ENCODE results near the gene BRSK2.

BRSK2 gene

DNA sequence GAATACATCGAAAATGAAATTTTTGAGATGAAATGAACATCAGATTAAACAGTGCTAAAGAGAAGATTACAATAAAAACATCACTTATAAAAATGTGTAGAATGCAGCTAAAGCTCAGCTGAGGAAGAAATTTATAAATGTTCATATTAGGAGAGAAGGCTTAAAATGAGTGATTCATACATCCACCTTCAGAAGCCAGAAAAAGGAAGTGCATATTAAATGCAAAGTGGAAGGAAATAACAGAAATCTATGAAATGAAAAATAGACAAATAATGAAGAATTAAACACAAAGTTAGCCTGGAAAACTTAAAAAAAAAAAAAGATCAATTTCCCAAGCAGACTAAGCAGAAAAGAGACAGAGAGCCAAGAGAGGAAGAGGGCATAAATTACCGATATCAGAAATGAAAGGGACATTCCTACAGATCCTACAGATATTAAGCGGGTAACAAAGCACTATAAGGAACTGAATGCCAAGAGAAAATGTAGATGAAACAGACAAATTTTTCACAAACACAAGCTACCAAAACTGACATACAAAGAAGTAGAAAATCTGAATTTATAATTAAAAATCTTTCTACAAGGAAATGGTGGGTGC lies 104.0 kb downstream of the BRSK2 start:
- Histone ChIP-seq H3K4me3 (no peak overlapping the region), H3K27ac (no peak overlapping the region)
- DNase-seq (ENCODE audit: low spot score), result no peak
- TF ChIP-seq, protein P1, sequence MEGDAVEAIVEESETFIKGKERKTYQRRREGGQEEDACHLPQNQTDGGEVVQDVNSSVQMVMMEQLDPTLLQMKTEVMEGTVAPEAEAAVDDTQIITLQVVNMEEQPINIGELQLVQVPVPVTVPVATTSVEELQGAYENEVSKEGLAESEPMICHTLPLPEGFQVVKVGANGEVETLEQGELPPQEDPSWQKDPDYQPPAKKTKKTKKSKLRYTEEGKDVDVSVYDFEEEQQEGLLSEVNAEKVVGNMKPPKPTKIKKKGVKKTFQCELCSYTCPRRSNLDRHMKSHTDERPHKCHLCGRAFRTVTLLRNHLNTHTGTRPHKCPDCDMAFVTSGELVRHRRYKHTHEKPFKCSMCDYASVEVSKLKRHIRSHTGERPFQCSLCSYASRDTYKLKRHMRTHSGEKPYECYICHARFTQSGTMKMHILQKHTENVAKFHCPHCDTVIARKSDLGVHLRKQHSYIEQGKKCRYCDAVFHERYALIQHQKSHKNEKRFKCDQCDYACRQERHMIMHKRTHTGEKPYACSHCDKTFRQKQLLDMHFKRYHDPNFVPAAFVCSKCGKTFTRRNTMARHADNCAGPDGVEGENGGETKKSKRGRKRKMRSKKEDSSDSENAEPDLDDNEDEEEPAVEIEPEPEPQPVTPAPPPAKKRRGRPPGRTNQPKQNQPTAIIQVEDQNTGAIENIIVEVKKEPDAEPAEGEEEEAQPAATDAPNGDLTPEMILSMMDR (IDR thresholded peaks at IDR 0.05), result no peak

DNA sequence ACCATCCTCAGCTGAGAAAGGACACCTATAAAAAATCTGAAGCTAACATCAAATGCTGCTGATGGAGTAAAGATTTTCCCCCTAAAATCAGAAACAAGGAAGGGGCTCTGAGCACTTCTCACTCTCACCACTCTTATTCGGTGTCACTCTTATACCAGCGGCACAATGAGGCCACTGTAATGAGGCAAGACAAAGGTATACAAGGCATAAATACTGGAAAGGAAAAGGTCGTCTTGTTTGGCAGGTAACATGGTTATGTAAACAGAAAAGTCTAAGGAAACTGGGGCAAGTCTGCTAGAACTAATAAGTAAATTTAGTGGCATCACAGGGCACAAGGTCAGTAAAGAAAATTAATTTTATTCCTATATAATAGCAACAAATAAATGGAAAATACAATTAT lies 104.9 kb downstream of the BRSK2 start:
- TF ChIP-seq, protein P1 (IDR thresholded peaks at IDR 0.05), result no peak
- no peak overlapping the region for H3K4me3 ChIP-seq

DNA sequence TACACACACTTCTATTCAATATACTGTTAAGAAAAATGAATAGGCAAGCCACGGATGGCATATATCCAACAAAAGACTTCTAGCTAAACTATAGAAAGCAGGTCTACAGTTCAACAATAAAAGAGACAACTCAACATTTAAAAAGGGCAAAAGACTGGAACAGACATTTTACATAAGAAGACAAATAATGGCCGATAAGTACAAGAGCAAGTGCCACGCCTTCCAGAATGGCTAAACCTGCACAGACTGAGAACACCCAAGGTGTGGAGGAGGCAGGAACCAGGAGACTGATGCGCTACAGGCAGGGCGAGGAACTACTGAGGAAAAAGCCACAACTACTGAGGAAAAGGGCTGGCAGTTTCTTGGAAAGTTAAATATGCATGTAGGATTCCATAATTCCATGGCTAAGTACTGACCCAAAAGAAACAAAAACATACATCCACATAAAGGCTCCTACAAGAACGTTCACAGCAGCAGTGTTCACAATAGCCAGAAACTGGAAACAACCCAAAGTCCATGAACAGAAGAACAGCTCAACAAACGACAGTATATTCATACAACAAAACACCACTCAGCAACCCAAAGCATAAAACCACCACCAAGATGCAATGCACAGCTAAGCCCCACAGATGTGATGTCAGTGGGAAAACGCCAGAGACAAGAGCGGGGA lies 106.5 kb downstream of the BRSK2 start:
- H3K27ac ChIP-seq, result no peak overlapping the region
- no peak for DNase-seq (ENCODE audit: low spot score)
- H3K4me3 ChIP-seq, result no peak overlapping the region
- TF ChIP-seq, protein P1 (IDR thresholded peaks at IDR 0.05), result no peak

More for the DNA sequence above, 104.9 kb downstream of the BRSK2 start:
- no peak for DNase-seq (ENCODE audit: low spot score)
- H3K27ac ChIP-seq, result no peak overlapping the region

DNA sequence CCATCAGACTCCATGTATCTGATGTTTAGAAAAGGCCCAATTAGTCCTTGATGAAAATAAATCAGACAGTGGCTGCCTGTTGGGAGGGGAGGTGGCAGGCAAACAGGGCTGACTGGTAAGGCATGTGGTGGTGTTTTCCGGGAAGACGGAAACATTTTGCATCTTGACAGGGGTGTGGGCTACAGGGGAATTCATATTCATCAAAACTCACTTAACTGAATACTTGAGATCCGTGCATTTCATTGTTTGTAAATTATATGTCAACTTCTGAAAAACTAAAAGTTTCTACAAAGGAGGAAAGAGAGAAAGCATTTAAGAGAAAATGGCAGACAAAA lies 107.0 kb downstream of the BRSK2 start:
- no peak for DNase-seq (ENCODE audit: low spot score)
- Histone ChIP-seq H3K4me3 (no peak overlapping the region), H3K27ac (no peak overlapping the region)
- TF ChIP-seq, protein P1 (IDR thresholded peaks at IDR 0.05), result no peak

DNA sequence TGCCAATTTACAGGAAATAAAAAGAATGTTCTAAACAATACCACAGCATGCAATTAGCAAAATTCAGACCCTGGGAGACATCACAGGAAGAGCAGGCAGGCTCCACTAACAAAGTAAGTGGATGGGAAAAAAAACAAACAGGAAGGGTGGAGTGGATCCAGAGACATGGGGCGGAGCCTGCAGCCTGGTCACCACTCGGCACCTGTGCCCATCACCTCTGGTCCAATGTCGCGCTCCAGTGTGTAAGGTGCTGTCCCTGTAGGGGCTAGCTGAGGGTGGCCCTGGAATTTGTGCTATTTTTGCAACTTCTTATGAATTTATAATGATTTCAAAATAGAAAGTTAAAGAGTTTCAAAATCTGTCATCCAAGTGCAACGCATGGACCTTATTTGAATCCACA lies 107.9 kb downstream of the BRSK2 start:
- H3K27ac ChIP-seq, result no peak overlapping the region
- DNase-seq (ENCODE audit: low spot score), result no peak
- no peak overlapping the region for H3K4me3 ChIP-seq
- TF ChIP-seq, protein P1 (IDR thresholded peaks at IDR 0.05), result no peak

DNA sequence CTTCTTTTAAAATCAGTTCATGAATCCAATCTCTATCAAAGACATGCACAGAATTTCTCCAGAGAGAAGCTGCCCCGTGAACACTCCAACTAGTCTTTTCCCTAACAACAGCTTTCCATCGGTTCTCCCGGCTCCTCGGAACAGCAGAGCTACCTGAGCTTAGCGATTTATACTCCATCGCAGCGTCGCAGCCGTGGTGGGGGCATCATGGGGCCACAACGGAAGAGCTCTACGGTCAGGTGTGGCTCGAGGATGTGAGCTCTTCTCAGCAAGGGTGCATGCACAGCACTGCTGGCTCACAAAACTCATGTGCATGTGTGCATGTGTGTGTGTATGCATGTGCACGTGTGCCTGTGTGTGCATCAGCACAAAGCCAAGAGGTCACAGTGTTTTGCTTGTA lies 108.5 kb downstream of the BRSK2 start:
- no peak for DNase-seq (ENCODE audit: low spot score)
- Histone ChIP-seq H3K4me3 (no peak overlapping the region), H3K27ac (no peak overlapping the region)
- TF ChIP-seq, protein P1 (IDR thresholded peaks at IDR 0.05), result no peak

DNA sequence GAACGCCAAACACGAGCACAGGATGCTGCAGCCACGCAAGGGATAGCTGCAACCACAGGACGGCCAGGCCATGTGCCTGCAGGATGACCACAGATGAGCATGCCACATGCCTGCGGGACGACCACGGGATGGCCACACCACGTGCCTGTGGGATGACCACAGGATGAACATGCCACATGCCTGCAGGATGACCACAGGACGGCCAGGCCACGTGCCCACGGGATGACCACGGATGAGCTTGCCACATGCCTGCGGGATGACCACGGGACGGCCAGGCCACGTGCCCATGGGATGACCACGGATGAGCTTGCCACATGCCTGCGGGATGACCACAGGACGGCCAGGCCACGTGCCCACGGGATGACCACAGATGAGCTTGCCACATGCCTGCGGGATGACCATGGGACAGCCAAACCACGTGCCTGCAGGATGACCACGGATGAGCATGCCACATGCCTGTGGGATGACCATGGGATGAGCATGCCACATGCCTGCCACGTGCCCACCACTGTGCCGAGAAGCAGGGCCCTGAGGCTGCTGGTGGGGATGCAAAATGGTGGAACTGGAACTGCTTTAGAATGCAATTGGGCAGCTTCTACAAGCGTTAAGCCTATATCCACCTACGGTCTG lies 109.6 kb downstream of the BRSK2 start:
- TF ChIP-seq, protein P1 (IDR thresholded peaks at IDR 0.05), result no peak
- Histone ChIP-seq H3K27ac (no peak overlapping the region), H3K4me3 (no peak overlapping the region)
- DNase-seq (ENCODE audit: low spot score), result no peak
